HG03378 (cell line): Measurements from ENCODE around the gene EEF2KMT.
A peak's percentile ranks its signal among the peaks of the same experiment; 100 is the strongest.

Experiments used
- ATAC-seq: cut with Tn5 transposase; IDR thresholded peaks from one replicate; pipeline ENCODE4 v1.9.1; 2021; ENCODE audit warnings: mild to moderate bottlenecking, moderate library complexity; ENCODE audit not compliant: unreplicated experiment

Gene EEF2KMT

GRCh38 chr16:5044011-5044540 is 53.5 kb downstream of the EEF2KMT start:
- no peak for ATAC-seq

- ATAC-seq, result no peak
Measured at GRCh38 chr16:5042574-5043171, 54.9 kb downstream of the EEF2KMT start.

GRCh38 chr16:5041600-5042133 is 55.9 kb downstream of the EEF2KMT start:
- ATAC-seq, result peak; percentile 78

- no peak for ATAC-seq
Measured at GRCh38 chr16:5040451-5040850, 57.1 kb downstream of the EEF2KMT start.

GRCh38 chr16:5036228-5037156 is 61.1 kb downstream of the EEF2KMT start:
- ATAC-seq, result no peak

GRCh38 chr16:5035909-5036227 is 61.7 kb downstream of the EEF2KMT start:
- ATAC-seq, result no peak
